SU-DHL-6 (cell line): ENCODE data around the gene PLAC1.

Experiments used
- EZH2phosphoT487 ChIP-seq: fragments of 200-600 bp; sonication (generic), shearing (Covaris generic); conservative IDR thresholded peaks from 2 replicates; pipeline ENCODE4 v1.6.1; 2018; ENCODE audit warnings: mild to moderate bottlenecking, antibody characterized with exemption, low read length, moderate library complexity, mixed read lengths
- TF ChIP-seq, protein P1 (sequence below): fragments of 200-600 bp; sonication (generic); IDR thresholded peaks from one replicate; pipeline ENCODE4 v1.5.1; 2017; ENCODE audit warnings: antibody characterized with exemption, mild to moderate bottlenecking, low read length, moderate library complexity; ENCODE audit not compliant: insufficient read depth, poor library complexity, severe bottlenecking

- TF ChIP-seq, protein P1, sequence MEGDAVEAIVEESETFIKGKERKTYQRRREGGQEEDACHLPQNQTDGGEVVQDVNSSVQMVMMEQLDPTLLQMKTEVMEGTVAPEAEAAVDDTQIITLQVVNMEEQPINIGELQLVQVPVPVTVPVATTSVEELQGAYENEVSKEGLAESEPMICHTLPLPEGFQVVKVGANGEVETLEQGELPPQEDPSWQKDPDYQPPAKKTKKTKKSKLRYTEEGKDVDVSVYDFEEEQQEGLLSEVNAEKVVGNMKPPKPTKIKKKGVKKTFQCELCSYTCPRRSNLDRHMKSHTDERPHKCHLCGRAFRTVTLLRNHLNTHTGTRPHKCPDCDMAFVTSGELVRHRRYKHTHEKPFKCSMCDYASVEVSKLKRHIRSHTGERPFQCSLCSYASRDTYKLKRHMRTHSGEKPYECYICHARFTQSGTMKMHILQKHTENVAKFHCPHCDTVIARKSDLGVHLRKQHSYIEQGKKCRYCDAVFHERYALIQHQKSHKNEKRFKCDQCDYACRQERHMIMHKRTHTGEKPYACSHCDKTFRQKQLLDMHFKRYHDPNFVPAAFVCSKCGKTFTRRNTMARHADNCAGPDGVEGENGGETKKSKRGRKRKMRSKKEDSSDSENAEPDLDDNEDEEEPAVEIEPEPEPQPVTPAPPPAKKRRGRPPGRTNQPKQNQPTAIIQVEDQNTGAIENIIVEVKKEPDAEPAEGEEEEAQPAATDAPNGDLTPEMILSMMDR, result no peak
- TF ChIP-seq EZH2phosphoT487, result no peak
Measured at GRCh38 chrX:134658760-134659023, 421 bp upstream of the PLAC1 start.
